Epithelial cell of prostate (primary cell): ENCODE measurements around the gene PARP8.

Experiments
- DNase-seq: peaks from one replicate; pipeline ENCODE4 v3.0.0-alpha.2; 2011; ENCODE audit warnings: low read depth, low spot score
- H3K27ac ChIP-seq: fragments of 450-650 bp; 2 replicates; pipeline ENCODE4 v1.5.1; 2017; ENCODE audit warnings: mild to moderate bottlenecking

PARP8 gene

DNA sequence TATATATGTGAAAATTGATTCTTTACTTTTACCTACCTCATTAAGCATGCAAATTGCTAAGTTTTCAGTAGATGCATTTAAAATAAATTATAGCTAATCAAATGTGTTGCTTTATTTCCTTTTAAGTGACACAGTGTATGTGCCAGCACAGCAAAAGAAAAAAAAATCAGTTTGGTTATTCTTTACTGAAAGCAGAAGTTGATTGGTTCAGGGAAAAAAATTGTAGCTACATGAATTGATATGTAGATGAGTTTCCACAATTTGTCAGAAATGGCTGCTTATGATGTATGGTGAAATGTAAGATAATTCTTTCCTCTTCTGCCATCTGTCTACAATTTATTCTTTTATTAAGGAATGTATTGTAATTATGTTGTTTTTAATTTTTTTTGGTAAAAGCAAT is 57.8 kb downstream of the PARP8 start:
- no peak for DNase-seq
- H3K27ac ChIP-seq: no peak overlapping the region

DNA sequence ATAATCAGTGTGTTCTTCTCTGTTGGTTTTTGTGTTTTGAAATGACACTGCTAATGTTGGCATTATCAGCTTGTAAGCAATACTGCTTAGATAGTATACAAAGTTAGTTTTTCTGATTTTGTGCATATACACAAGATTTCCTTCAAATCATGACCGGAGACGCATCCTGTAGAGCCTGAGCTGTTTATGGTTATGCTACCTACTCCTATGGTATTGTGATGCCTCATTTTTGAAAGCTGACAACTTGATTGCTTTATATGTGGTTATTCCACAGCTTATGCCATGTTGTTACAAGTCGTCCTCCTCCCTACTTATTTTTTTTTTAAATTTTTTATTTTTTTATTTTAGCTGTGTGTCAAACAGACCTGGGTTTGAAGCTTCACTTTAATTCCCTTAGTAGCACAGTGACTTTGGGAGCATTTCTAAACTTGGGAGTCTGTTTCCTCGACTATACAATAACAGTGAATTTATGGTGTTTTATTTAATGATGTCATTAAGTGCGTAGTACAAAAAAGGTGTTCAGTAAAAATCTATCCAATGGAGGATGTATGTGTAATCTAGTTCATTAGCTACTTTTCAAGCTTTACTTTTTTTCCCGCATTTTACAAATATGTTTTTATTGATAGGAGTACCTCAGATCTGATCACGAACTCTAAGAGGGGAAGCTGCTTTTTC is 59.5 kb downstream of the PARP8 start:
- H3K27ac ChIP-seq: no peak overlapping the region
- DNase-seq: no peak

DNA sequence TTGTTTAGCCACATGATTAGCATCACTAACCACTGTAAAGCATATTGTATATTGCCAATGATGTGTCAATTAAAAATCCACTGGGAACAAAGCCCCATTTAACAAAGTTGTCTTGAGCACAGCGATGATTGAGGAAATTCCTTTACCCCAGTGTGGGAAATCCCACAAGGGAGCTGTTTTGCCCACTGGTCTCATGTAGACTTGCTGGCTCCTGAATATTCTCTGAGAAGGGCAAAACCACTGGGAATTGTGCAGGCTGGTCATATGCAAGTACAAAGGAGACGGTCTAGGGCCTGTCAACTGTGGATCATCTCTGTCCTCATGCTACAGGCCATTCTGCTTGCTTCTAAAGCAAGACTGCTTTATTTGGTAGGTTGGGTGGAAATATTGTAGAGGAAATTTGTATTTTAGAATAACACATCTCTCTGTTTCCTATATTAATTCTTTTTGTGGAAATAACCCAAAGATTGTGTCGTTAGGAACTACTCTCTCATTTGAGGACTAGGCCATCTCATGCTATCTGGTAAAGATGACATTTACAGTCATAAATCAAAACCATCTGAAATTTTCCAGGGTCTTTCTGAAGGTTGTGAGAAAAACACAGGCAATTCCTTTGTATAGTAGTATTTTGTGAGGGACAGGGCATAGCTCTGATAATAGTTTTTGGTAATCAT is 60.2 kb downstream of the PARP8 start:
- no peak for DNase-seq

DNA sequence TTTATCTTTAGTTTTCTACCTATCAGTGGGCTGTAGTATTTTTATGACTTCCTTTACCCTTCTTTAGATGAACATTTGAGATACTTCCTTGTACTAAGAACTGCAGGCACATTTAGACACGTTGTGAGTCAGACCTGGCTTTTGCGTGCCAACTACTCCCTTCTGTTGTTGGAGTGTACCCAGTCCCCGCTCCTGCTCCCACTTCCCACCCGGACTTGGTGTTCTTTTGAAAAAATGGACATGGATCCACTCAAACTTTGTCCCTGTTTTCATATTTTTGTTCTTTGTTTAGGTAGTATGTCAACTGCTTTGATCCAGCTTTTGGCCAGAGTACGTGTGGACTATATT is 60.7 kb downstream of the PARP8 start:
- H3K27ac ChIP-seq: peak overlapping the region; percentile 15
- peak; percentile 46 for DNase-seq

More for the DNA sequence above, 60.2 kb downstream of the PARP8 start:
- H3K27ac ChIP-seq: peak overlapping the region; percentile 15

DNA sequence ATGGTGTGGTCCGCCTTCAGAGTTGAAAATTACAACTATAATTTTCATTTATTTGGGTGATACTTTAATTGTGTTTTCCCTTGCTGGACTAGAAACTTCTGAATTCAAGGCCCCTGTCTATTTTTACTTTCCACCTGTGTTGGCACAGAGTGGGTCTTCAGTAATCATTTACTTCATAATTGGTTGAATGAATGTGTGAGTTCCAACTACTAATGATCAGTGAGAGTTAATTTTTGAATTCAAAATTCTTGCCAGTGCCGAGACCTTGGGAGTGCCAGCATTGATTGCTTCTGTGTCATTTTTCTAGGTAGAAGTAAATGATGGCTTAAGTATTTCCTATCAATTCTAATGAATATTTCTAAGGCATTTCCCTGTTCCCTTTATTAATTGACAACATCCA is 61.4 kb downstream of the PARP8 start:
- H3K27ac ChIP-seq: no peak overlapping the region
- no peak for DNase-seq

DNA sequence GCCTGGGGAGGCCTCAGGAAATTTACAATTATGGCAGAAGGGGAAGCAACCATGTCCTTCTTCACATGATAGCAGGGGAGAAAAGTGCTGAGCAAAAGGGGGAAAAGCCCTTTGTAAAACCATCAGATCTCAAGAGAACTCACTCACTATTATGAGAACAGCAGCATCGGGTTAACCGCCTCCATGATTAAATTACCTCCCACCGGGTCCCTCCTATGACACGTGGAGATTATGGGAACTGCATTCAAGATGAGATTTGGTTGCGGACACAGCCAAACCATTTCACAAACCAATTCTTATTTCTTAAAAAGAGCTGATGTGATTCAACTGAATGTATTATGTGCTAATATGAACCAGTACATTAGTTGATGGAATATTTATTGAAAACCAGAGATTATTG is 63.9 kb downstream of the PARP8 start:
- DNase-seq: no peak

DNA sequence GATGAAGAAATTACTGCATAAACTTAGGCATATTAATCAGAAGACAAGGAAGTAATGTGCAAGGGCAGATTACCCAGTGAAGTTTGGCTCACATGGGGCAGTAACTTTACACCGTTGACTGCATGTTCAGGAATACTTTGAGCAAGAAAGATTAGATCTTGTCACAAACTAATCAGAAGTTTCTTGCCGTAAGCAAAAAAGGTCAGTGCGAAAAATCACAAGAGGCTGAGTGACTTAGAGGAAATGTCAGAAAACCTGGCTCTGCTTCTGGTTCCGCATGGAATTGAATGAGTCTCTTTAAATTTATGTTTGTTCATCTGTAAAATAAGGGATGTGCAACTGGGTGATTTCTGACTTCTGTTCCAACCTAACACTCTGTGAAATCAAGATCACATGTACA is 64.4 kb downstream of the PARP8 start:
- no peak for DNase-seq
- no peak overlapping the region for H3K27ac ChIP-seq

More for the DNA sequence above, 63.9 kb downstream of the PARP8 start:
- no peak overlapping the region for H3K27ac ChIP-seq

DNA sequence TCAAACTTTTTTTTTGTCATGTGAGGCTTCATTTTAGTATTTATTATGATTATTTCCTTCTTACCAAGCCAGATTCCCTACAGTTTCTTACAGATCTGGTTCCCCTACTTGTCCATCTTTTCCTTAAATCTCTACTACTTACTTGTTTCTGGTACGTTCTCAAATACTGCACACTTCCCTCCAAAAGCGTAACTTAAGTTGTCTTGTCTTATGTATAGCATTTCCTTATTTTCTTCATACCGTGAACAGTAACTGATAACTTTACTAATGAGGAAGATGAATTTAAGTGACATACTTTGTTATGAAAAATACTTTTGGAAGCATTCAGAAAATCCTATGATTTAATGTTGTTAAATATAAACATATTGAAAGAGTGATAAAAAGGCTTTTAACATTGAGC is 67.3 kb downstream of the PARP8 start:
- no peak for DNase-seq
- no peak overlapping the region for H3K27ac ChIP-seq

DNA sequence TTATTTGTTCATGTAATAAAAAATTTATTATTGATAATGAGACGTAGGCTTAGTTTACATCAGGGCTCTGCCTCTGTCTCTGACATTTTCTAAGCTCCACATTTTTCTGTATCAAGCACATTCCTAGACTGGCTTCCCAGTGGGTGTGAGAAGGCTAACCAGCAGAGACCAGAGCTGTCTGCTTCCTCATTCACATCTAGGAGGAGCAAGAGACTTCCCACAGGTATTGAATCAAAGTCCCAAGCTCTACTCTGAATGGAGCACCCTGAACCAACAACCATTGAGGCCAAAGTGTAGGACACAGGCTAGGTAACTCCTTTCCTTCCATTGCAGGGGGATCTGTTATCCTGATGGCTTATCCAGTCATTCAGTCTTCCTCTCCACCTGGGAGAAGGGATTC is 72.4 kb downstream of the PARP8 start:
- H3K27ac ChIP-seq: no peak overlapping the region
- no peak for DNase-seq

DNA sequence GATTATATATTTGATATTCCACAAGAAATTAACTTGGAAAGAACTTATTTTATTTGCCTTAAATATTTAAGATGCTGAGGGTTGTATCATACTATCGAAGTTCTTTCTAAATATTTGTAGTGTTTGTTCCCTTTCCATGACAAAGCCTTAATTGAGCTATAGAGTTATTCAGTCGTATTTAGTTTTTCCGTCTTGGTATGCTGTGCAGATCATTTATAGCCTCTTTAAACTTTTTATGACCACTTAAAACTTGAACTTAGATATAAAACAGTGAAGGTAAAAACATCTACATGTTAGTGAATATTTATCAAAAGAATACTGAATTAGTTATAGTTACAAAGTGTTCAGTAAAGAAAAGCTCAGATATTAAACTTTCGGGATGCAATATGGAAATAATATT is 74.4 kb downstream of the PARP8 start:
- H3K27ac ChIP-seq: no peak overlapping the region
- DNase-seq: no peak

DNA sequence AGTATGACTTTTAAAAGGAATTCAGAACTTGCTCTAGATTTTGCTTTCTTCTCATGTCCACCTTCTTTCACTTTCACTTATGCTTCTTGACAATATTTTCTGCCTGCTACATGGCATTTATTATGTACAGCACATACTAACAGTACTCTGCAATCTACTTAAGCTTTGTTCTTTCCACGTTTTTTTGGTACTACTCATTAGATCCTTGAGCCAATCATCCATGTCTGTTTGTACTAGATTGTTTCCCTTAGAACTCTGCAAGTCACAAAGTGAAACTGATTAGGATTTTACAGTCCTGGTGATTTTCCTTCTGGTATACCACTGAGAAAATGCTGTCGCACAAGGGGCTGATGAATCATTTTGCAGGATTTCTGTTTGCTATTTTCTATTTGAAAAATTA is 78.3 kb downstream of the PARP8 start:
- no peak for DNase-seq
- no peak overlapping the region for H3K27ac ChIP-seq

DNA sequence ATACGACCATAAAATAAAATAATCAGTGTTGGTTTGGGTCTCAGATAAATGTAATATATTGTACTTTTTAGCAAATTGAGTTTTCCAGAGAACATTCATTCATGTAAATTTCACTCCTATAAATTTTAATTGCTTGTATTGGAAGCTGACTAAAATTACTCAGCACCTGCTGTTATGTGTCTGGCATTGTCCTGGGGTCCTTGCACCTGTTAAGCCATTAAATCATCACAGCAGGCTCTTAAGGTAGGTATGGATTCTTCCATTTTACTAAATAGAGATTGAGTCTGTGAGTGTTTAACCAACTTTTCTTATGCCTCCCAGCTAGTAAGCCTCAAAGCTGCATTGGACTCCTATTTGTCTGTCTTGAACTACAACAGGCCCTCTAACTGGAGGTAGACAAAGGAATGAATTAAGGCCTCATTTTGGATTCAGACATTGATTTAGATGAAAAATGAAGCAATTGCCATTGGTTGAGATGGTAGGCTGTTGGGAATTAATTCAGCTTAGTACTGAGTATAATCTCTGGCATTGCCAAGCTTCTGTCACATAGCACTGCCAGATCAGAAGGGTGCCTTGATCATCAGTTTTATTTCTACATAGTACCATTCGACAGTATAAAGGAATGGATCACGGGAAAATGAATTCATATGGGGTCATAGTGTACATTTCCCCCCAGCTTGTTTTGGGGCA is 78.9 kb downstream of the PARP8 start:
- H3K27ac ChIP-seq: no peak overlapping the region
- DNase-seq: no peak

DNA sequence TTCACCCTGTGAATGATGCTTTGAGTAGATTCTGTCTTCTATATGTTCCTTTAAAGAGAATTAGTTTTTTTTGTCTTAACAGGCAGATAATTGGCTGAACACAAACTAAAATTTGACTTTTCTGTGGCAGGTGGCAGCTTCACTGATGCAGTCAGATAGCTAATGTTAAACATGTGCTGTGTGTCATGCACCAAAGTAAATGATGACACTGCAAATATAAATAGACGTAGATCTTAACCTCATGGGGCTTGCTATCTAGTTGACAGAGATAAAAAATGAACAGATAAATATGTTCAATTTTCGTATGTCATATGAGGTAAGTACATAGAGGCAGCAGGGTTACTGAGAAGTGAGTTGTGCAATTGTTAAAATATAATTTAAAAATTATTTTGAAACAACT is 82.7 kb downstream of the PARP8 start:
- no peak overlapping the region for H3K27ac ChIP-seq
- DNase-seq: no peak

DNA sequence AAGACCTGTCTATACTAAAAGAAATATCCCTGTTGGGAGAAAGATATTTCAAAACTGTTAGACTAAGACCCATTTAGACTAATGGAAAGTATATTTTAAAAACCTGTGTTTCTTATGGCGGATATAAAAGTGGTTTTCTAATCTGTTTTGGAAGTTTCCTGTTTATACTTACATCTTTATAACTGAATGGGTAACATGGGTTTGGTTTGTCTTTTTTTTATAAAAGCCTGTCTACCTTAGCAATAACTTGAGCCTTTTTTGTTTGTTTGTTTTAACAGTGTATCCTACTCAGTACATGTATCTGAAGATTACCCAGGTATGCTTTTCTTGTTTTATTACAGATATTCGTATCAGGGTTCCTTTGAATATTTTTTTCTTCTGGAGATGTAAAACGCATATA is 83.4 kb downstream of the PARP8 start:
- no peak for DNase-seq
- no peak overlapping the region for H3K27ac ChIP-seq

DNA sequence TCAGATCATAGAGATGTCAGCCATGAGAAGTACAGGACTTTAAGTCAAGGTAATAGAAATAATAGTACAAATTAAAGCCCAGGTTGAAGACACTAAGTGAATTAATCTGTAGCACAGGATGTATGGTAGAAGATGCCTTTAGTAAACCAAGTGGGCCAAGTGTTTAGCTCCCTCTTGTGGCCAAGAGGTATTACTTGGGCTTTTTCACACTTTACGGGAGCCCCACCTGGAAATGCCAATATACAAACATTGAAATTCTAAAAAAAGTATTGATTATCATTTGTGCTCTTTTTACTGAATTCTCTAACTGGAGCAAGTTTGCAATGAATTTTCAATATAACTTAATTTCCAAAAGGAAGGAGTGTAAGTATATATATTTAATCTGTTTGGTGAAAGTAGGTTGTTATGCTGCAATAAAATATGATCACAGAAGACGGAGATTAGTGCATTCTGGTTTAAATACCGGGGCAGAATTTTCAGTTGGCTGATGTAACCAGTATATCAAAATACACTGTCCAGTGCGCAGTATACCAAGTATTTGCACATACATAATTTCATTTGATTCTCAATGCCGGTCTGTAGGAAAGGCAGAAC is 84.7 kb downstream of the PARP8 start:
- no peak for DNase-seq
- no peak overlapping the region for H3K27ac ChIP-seq

DNA sequence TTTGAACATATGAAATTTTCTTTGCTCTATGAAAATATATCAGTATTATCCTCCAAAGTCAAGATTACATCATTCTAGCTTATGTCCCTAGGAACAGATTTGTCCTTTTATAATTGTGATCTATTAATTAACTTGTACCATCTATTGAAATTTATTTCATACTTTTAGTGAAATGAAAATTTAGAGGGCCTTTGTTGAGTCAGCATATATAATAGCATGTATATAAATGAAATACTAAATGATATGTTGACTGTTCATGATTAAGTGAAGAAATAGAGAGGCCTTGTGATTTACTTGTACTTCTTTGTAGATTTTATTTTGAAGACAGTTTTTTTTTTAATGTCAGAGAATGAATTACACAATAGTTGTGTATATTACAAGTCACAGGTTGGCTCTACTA is 86.4 kb downstream of the PARP8 start:
- H3K27ac ChIP-seq: no peak overlapping the region
- DNase-seq: no peak

DNA sequence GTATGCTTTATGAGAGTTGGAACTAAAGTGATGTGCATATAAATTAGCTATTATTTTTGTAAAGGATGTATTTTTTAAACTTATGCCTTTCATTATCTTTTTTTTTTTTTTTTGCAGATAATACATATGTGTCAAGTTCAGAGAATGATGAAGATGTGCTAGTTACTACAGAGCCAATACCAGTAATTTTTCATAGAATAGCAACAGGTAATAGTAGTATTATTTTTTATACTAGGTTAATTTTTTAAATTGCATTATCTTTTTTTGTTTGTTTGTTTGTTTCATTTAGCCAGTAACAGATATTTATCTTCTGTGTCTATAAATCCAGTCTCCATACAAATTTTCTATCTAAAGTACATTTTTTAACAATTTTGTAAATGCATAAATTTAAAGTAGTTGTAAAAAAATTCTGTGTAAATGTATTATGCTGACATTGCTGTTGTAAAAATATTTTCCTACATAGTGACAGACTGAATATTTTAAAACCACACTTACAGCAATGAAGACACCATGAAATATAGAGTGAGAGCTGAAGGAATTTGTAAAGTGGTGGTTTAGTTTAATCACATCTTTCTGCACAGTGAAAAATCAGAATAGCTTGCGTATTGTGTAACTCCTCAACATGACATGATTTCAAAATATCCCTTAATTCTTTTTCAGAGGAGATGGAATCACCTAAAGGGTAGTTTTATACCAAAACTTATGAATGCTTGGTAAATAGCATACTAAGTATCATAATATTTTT is 93.3 kb downstream of the PARP8 start:
- no peak overlapping the region for H3K27ac ChIP-seq

DNA sequence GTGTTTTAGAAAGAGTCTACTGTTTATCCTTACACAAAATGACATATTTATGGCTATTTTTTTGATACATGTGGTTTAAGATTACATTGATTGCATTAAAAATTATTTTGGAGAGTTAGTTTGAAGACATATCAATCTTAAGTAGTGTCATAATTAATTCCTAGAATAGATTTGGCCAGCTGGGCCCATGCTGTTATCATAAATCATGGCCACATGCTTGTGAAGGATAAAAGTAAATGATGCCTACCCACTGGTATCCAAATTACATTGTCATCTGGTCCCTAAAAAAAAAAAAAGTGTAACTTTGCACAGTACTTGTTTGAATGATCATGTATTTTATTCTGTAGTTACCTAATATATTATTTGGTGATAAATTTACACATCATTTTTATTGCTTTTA is 96.9 kb downstream of the PARP8 start:
- no peak overlapping the region for H3K27ac ChIP-seq
- no peak for DNase-seq

More for the DNA sequence above, 93.3 kb downstream of the PARP8 start:
- no peak for DNase-seq

DNA sequence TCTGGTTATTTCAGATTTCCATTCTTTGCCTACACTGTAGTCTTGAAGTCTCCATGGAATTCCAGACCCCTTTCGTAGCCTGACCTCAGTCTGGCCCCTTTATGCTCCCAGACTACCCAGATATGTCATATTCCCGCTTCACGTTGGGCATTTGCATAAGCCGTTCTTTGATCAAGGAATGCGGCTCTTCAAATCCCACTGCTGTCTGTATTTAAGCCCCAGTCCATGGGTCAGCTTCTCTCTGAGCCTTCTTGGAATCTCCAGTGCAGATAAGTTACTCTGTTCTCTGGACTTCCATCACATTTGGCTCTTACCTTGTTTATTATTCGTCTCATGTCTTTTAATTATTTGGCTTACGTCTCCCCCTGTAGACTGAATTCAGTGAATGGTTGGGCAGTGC is 97.4 kb downstream of the PARP8 start:
- DNase-seq: no peak
- H3K27ac ChIP-seq: no peak overlapping the region

DNA sequence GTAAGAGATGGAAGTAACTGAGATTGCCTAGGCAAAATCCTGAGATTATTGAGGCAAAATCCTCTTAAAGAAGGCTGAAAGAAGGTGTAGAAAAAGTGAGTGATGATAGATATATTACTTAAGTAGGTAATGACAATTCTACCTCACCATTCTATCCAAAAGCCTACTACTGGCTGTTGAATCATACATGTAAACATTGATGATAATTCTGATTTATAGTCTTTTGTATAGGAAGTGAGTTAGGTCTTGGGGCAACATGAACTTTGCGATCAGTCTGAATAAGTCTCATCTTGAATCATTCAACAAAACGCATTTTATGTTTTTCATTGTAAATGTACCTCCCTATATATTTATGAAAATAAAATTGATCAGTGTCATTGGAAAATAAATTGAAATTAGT is 99.6 kb downstream of the PARP8 start:
- H3K27ac ChIP-seq: no peak overlapping the region
- DNase-seq: no peak

DNA sequence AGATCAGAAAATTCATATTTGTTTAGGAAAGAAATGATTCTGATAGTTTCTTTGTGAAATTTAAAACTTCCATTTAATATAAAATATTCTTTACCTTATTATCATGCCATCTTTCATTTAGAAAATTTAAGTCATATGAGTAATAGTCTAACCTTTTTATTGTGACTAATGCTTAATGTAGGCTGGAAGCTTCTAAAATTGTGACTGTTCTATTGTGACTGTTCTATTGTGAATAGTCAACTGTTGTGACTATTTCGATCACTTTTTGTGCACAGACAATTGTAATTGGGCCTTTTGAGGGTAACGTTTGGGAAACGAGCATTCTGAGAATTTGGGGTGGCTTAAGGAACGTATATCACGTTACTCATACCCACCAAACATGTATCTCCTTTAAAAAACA is 100.0 kb downstream of the PARP8 start:
- no peak overlapping the region for H3K27ac ChIP-seq
- DNase-seq: no peak
